ENCODE measurements around the gene PAXIP1.
A peak's percentile ranks its signal among the peaks of the same experiment; 100 is the strongest.
"Not testable (repeated sequence)": the region's sequence is repeated elsewhere in the genome, so short reads cannot be mapped to it uniquely, and the experiment has no call there.

PAXIP1 gene

GRCh38 chr7:154934353-154934952, 68.5 kb downstream of the PAXIP1 start:
- not testable (repeated sequence) for DNase-seq

GRCh38 chr7:154931906-154932305, 71.0 kb downstream of the PAXIP1 start:
- no peak for DNase-seq

GRCh38 chr7:154929006-154929726, 73.8 kb downstream of the PAXIP1 start:
- DNase-seq: no peak

- no peak for DNase-seq
These were observed 74.6 kb downstream of the PAXIP1 start for GRCh38 chr7:154928136-154929005.

GRCh38 chr7:154927624-154928125, 75.2 kb downstream of the PAXIP1 start:
- peak; percentile 72 for DNase-seq

GRCh38 chr7:154922472-154922871, 80.5 kb downstream of the PAXIP1 start:
- DNase-seq: not testable (repeated sequence)

- DNase-seq: no peak
These were observed 83.3 kb downstream of the PAXIP1 start for GRCh38 chr7:154919344-154920225.

- DNase-seq: no peak
These were observed 84.2 kb downstream of the PAXIP1 start for GRCh38 chr7:154918741-154919140.

GRCh38 chr7:154918266-154918665, 84.7 kb downstream of the PAXIP1 start:
- DNase-seq: no peak

- no peak for DNase-seq
These were observed 85.1 kb downstream of the PAXIP1 start for GRCh38 chr7:154917808-154918160.

- DNase-seq: no peak
These were observed 85.8 kb downstream of the PAXIP1 start for GRCh38 chr7:154916856-154917807.

- no peak for DNase-seq
These were observed 86.5 kb downstream of the PAXIP1 start for GRCh38 chr7:154916381-154916780.

GRCh38 chr7:154915600-154915999, 87.3 kb downstream of the PAXIP1 start:
- DNase-seq: no peak

- DNase-seq: no peak
These were observed 87.9 kb downstream of the PAXIP1 start for GRCh38 chr7:154914996-154915380.

GRCh38 chr7:154914308-154914995, 88.5 kb downstream of the PAXIP1 start:
- no peak for DNase-seq

- DNase-seq: peak; percentile 47
These were observed 89.2 kb downstream of the PAXIP1 start for GRCh38 chr7:154913638-154914307.

GRCh38 chr7:154912871-154913637, 89.9 kb downstream of the PAXIP1 start:
- no peak for DNase-seq

- DNase-seq: no peak
These were observed 91.0 kb downstream of the PAXIP1 start for GRCh38 chr7:154911862-154912455.

- DNase-seq: no peak
These were observed 91.5 kb downstream of the PAXIP1 start for GRCh38 chr7:154911411-154911810.

Measured in NCI-H2171 treated with DMSO at 0.1 percent for 48 hours (cell line).